Measurements from ENCODE around the gene IP6K3. TPM values are rescaled to one million over a fixed set of nuclear protein-coding genes. Genes with fewer than 3 reads are reported as not detected.

IP6K3 gene
- total RNA-seq, 1 donor from 2014 or later: 44.2 TPM

DNA sequence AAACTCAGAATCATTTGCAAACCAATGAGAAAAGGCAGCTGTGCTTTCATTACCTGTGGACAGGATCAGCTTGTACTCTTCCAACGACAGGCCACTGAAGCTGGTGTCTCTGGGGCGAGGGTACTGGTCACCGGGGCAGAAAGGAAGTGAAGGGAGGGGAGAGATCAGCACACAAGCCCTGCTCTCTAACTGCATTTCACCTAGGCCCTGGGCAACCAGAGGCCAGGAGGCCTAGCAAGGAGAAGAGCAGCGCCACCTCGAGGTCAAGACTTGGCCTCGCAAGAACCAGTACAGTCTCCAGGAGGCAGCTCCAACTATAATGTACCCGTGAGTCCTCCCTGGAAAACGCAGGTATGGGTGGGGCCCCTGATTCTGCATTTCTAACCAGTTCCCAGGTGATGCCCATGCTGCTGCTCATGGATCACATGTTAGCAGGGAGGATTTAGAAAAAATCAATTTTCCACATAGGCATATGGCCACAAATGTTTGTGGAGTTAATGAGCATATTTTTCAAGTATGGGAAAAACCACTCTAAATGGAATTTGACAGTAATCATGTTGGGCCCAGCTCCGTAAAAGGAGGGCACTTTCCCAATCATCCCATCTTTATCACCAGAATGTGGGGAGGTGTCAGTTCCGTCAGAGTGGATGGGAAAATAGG, 46.2 kb downstream of the IP6K3 start:
- intact Hi-C loops (cut with DNase I): no loop called here
- ATAC-seq (ENCODE audit: poor library complexity) (peak; percentile 23), DNase-seq (peak; percentile 76)

DNA sequence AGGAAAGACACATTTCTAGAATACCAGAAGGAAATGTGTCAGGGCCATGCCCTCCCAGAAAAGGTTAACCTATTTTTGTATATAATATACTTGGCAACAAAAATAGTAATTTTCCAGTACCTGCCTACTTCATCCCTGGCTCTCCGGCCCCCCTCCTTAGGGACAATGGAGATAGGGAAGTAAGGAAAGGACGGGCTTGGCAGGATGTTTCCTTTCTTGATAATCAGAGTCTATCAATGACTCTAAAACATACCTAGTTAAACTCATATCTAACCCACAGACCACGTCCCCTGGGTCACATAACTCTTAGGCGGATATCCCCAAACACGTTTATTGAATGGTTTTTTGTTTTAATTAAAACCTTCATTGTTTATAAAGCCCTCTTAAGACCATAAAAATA, 47.0 kb downstream of the IP6K3 start:
- no peak for ATAC-seq (ENCODE audit: poor library complexity)
- intact Hi-C loops (cut with DNase I): no loop called here
- no peak for DNase-seq

DNA sequence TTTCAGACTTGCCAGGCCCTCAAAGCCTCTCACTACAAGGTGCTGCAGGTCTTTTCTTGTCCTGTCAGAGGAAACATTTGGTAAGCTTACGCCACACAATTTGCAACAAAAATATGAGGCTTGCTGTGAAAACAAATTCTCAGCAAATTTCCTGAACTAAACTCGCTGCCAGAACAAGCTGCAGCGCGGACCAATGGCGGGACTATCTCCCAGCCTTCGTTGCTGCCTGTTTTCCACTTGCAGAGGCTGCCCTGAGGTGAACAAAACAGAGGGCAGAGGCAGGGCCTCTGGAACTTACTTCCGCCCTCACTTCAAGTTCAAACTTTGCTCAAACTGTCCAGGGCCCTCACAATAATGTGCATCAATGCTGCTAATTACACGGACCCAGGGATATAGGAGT, 47.6 kb downstream of the IP6K3 start:
- ATAC-seq (ENCODE audit: poor library complexity) (no peak), DNase-seq (no peak)
- intact Hi-C loops (cut with DNase I): no loop called here

DNA sequence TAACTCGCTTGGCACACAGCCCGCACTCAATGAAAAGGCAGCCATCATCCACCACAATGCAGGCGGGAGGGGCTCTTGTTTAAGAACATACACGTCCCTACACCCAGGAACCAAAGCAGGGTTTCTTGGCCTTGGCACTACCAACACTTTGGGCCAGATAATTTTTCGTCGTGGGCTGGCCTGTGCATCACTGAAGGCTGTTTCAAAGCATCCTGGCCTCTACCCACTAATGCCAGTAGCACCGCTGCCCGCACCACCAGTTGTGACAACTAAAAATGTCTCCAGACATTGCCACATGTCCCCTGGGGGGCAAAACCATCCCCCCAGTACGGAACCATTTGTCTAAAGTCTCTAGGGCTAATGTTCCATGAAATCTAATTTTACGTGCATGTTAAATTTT, 48.2 kb downstream of the IP6K3 start:
- intact Hi-C loops (cut with DNase I): no loop called here
- DNase-seq: no peak
- no peak for ATAC-seq (ENCODE audit: poor library complexity)

DNA sequence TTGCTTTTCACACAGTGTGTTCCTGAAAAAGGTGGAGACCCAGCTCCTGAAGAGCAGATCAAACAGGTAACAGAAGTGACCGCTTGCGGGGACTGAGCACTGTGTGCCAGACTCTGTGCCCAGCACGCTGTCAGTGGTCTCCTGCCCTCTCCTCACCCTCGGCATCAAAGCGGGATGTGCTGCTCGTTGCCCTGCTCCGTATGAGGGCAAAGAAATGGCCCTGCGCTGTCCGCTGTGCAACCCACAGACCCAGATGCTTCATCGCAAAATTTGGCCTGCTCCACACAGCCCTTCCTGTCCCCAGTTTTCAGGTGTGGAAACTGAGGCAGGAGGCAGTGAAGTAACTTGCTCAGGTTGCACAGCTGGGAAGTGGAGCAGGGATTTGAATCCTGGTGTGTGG, 48.9 kb downstream of the IP6K3 start:
- ATAC-seq (ENCODE audit: poor library complexity) (no peak), DNase-seq (no peak)
- intact Hi-C loops (cut with DNase I): no loop called here

DNA sequence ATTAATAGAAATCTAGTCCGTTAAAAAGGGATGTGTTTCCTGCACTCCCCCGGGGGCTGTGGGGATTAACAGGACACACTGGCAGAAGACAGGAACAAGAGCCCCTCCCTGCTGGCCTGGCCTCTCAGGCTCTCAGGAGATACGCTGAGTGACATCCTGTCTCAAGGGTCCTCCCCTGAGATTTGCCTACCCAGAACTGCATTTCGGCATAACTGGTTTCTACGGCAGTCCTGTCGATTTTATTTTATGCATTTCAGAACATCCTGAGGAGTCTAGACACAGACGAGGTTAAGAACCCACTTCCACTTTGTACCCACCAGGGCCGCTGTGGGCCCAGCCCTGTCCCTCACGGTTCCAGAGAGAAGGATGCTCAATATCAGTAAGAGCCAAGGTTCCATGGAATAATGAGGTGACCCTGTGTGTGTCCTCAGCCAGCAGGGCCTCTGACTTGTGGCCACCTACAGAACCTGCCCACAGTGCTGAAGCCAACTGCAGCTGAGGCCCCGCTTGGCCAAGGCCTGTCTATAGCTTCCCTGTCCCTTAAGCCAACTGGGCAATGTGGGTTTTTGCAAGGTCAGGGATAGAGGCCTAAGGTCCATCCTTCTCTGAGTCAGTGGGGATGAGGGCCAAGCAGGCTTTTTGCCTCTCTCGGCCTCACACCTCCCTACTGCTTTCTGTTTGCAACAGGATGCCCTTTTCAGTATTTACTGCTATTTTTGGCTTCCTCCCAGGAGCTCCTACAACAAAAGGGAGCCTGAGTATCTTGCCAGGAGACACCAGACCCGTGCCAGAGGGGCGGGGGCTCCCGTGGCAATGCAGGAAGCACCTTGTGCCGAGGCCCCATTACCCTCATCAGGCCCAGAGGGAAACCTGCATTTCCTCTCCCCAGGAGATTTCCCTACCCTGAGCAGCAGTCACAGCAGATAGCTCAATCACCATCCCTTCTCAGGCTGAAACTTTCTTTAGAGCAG, 49.9 kb downstream of the IP6K3 start:
- intact Hi-C loops (cut with DNase I): no loop called here
- peak; percentile 9 for ATAC-seq (ENCODE audit: poor library complexity)
- DNase-seq: peak; percentile 73

DNA sequence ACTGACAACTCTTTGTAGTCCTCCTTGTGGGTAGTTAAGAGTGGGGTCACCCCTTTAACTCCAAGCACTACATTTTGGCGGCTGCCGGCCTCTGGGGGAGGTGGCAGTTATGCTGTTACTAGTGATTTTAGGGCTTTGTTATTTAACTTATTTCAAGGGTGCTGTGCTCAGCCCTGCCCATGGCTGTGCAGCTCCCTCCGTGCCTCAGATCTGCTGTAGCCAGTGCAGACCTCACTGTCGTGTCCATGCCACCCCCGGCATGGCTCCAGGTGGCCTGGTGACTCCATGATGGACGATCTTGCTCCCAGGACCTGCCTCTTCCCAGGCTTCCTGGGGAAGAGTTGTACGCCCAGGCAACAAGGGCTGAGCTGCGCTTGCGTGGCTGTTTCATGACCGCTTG, 50.6 kb downstream of the IP6K3 start:
- ATAC-seq (ENCODE audit: poor library complexity) (no peak), DNase-seq (no peak)
- intact Hi-C loops (cut with DNase I): no loop called here

DNA sequence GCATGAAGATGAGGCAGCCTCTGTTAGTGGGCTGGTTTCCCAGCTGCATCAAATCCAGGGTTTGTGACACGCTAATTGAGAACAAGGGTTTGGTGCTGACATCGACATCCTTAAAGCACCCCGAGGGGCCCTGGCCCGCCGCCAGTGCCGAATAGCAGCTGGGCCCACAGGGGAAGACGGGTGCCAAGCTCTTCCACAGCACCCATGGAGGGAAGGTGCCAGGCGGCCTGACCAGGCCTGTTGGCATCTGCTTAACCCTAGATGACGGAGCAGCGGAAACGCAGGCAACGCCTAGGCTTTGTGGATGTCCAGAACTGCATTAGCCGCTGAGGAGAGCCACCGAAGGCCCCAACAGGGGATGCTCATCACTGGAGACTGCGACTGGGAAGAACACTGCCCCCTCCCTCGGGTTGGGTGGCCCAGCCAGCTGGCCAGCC, 51.2 kb downstream of the IP6K3 start:
- ATAC-seq (ENCODE audit: poor library complexity) (no peak), DNase-seq (no peak)
- intact Hi-C loops (cut with DNase I): no loop called here

DNA sequence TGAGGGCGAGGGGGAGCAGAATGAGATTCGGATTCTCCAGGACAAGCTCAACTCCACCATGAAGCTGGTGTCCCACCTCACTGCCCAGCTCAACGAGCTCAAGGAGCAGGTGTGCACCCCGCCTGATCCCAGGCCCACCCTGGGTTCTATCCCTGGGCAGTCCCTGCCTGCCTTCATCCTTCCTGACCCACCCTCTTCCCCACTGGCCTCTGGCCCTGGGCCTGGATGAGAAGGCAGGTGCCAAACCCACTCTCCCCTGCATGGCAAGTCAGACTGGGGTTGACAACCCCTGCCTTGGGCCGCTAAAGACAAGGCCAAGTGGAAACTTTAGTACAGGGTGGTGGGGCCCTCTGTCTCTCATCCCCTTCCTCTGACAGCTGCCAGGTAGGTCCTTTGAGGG, 51.7 kb downstream of the IP6K3 start:
- ATAC-seq (ENCODE audit: poor library complexity) (no peak), DNase-seq (no peak)
- intact Hi-C loops (cut with DNase I): no loop called here

DNA sequence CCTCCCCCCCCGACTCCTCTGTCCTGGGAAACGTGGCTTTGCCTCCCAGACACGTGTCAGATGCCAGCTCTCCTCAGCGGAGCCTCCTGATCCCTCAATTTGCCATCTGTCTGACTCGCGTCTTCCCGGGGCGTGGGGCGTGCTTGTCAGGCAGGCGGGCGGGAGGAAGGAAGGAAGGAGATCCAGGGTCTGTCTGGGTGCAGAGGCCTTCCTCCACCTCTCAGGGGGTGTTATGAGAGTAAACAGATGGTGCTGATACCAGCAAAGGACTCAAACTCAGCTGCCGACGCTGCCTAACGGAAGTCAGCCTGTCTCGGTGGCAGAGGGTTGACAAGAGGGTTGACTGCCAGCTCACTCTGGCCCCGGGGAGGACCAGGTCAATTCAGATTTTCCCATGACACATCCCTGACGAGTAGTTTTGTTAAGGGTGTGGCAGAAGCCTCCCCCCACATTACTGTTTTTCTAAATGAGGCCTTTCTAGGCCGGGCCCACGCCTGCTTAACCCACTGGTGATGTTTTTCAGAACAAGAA, 52.2 kb downstream of the IP6K3 start:
- intact Hi-C loops (cut with DNase I): no loop called here
- ATAC-seq (ENCODE audit: poor library complexity) (no peak), DNase-seq (peak; percentile 49)

DNA sequence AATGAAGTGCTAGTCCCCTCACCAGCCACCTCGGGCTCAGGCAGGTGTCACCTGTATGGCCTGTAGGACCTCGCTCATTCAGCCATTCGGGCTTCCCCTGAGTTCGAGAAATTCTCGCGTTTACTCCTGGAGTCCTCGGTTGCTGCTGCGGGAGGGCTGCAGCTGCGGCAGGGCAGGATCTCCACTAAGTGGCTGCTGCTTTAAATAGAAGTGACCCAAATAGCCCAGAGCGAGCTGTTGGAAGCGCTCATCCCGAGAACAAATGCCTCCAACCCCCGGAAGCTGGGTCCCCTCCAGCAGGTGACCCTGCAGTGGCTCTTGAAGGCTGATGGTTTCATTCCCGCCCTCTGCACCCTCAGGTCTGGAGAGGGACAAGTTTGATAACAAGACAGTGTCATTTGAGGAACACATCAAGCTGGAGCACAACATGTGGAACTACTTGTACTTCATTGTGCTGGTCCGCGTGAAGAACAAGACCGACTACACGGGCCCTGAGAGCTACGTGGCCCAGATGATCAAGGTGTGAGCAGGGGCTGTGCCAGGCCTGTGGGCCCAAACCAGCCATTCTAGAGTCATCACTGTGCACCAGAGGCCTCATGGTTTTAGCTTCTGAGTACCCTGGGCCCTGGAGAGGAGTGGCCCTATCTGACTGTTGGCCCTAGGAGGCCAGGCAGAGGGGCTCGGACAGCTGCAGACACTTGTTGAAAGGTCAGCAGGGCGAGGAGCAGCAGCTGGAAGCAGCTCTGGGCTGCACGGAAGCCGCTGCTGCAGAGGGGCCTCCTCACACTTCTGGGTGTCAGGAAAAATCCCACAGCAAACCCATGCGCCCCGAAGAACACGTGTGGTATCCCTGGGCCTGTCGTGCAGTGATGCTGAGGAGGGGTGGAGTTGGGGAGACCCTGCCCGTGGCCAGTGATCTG, 53.3 kb downstream of the IP6K3 start:
- intact Hi-C loops (cut with DNase I): no loop called here
- ATAC-seq (ENCODE audit: poor library complexity) (peak; percentile 69), DNase-seq (peak; percentile 51)

DNA sequence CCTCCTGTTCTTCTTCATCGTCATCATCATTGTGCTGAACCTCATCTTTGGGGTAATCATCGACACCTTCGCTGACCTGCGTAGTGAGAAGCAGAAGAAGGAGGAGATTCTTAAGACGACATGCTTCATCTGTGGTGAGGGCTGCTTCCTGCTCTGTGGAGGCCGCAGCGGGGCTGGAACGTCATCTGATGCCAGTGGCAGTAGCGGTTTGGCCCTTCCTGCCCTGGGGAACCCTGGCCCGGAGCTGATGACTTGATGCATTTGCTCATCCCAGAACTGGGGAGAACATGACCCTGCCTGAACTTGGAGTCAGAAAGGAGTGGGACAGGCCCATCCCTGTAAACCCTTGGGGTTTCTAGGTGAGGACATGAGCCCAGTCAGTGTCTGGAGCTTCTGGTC, 53.9 kb downstream of the IP6K3 start:
- DNase-seq (peak; percentile 67), ATAC-seq (ENCODE audit: poor library complexity) (peak; percentile 18)
- intact Hi-C loops (cut with DNase I): no loop called here

DNA sequence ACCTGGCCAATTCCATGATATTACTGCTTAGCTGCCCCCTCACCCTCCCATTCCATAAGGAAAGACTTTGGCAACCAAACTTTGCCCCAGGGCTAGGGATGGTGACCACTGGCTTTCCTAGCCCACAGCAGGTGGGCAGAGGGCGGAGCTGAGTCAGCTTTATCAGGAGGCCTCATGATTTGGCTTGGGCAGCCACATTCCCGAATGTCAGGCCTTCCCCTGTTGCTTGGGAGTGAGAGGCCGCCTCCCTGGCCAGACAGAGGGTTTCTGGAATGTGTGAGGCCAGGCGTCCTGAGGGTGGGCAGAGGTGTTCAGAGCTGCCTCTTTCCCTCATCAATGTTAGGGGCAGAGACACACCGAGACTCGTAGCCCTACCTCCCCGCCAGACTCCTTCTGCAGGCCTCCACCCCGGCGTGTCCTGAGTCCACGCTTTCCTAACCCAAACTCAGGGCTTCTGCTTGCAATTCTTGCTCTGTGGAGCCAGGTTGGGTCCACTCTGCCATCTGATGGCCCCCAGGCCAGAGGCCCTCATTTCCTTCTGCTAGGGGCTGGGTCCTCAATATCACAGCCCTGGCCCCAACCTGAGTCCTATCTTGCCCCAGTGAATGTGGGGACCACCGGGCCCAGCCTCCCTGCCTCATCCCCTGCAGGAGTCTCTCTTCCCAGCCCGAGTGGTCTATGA, 54.5 kb downstream of the IP6K3 start:
- peak; percentile 80 for ATAC-seq (ENCODE audit: poor library complexity)
- DNase-seq: peak; percentile 84
- intact Hi-C loops (cut with DNase I): no loop called here

DNA sequence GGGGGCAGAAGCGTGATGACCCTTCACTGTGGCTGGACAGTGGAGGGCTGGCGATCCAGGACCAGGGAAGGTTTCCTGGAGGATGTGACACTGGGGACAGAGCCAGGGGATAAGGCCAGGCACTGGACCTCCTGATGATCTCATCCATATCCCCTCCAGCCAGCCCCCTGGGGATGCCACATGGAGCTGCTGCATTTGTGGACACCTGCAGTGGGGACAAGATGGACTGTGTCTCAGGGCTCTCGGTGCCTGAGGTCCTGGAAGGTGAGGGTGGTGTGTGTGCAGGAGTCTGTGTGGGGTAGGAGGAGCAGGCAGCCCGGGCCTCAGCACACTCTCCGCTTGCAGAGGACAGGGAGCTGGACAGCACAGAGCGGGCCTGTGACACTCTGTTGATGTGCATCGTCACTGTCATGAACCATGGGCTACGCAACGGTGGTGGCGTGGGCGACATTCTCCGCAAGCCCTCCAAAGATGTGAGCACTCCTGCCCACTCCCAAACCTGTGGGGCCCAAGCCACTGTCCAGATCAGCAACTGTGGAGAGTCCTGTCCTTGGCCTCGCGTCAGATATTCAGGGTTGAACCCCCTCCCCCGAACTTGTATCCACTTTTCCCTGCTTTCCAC, 55.1 kb downstream of the IP6K3 start:
- ATAC-seq (ENCODE audit: poor library complexity) (no peak), DNase-seq (peak; percentile 33)
- intact Hi-C loops (cut with DNase I): no loop called here

DNA sequence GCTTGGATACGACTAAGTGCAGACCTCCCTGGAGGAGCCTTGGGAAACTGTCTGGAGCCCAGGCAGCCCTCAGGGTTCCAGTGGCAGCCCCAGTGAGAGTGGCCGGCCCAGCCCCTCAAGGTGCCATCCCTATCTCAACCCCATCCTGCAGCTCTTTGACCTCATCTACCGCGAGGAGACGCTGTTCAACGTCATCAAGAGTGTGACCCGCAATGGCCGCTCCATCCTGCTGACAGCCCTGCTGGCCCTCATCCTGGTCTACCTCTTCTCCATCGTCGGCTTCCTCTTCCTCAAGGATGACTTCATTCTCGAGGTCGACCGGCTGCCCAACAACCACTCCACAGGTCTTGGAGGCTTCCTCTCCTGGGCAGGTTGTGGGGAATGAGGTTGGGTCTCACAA, 55.9 kb downstream of the IP6K3 start:
- DNase-seq: peak; percentile 42
- intact Hi-C loops (cut with DNase I): no loop called here
- ATAC-seq (ENCODE audit: poor library complexity): no peak

DNA sequence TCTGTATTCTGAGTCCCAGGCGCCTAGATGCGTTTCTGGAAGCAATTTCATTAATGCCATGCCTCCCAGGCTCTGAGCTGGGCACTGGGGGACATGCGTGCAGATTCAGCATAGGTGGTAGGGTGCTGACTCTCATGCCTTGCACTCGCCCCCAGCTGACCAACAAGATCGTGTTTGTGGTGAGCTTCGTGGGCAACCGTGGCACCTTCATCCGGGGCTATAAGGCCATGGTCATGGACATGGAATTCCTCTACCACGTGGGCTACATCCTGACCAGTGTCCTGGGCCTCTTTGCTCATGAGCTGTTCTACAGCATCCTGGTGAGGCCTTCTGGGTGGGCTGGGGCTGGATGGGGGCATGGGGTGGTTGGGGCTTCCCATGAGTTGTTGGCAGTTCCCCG, 56.8 kb downstream of the IP6K3 start:
- DNase-seq: peak; percentile 20
- intact Hi-C loops (cut with DNase I): no loop called here
- ATAC-seq (ENCODE audit: poor library complexity): no peak

DNA sequence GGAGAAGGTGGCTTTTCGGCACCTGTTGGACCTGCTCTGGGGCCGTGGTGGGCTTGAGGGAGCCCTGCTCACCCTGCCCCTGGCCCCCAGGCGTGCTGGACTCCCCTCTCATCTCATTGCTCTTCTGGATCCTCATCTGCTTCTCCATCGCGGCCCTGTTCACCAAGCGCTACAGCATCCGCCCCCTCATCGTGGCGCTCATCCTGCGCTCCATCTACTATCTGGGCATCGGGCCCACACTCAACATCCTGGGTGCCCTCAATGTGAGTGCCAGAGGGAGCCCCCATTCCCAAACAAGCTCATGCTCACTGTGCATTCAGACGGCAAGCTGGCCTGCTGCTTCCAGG, 57.6 kb downstream of the IP6K3 start:
- intact Hi-C loops (cut with DNase I): no loop called here
- ATAC-seq (ENCODE audit: poor library complexity) (no peak), DNase-seq (peak; percentile 40)

Measured in Right ventricle myocardium superior (tissue), 1 donor.